Esophagus muscularis mucosa (tissue), 4 donors: Measurements from ENCODE around the gene GRIP1. TPM values are rescaled to one million over a fixed set of nuclear protein-coding genes. Genes with fewer than 3 reads are reported as not detected.

ENCODE experiments used
- DNase-seq: peaks from one replicate; pipeline ENCODE4 v3.0.0-alpha.2; 2017; ENCODE audit errors: extremely low spot score
- H3K27ac ChIP-seq, 4 donors: fragments of 200-600 bp; sonication (generic); replicated peaks in 1 of 4; 1 replicate in 3 of 4; 2 replicates in 1 of 4; pipeline ENCODE4 v1.5.1; 2016 to 2019; ENCODE audit warnings: mild to moderate bottlenecking in 1 of 4
- H3K27me3 ChIP-seq, 4 donors: fragments of 200-600 bp; sonication (generic); one replicate each; pipeline versions ENCODE4 v1.5.1 to v1.6.0; 2016 to 2019
- H3K36me3 ChIP-seq, 4 donors: fragments of 200-600 bp; sonication (generic); one replicate each; pipeline ENCODE4 v1.5.1; 2016 to 2019
- H3K4me1 ChIP-seq, 4 donors: fragments of 200-600 bp; sonication (generic); one replicate each; pipeline ENCODE4 v1.5.1; 2016 to 2019
- H3K4me3 ChIP-seq, 4 donors: fragments of 200-600 bp; sonication (generic); 1 replicate in 2 of 4; 2 replicates in 2 of 4; pipeline ENCODE4 v1.5.1; 2016 to 2019; ENCODE audit warnings: mild to moderate bottlenecking in 4 of 4, moderate library complexity in 1 of 4
- H3K9me3 ChIP-seq, 4 donors: fragments of 200-600 bp; sonication (generic); 1 replicate in 3 of 4; 2 replicates in 1 of 4; pipeline ENCODE4 v1.5.1; 2016 to 2019
- CTCF ChIP-seq, 3 experiments: fragments of 200-600 bp in 2 of 3; fragments of 450-650 bp in 1 of 3; sonication (generic) in 2 of 3; IDR thresholded peaks; one replicate each; pipeline ENCODE4 v1.5.1; 2017 to 2019; ENCODE audit warnings: antibody characterized with exemption in 3 of 3, mild to moderate bottlenecking in 2 of 3, moderate library complexity in 1 of 3
- EP300 ChIP-seq: sonication (generic); formaldehyde crosslinking; IDR thresholded peaks from one replicate; pipeline ENCODE4 v1.6.1; 2017; ENCODE audit warnings: antibody characterized with exemption
- POLR2A ChIP-seq: fragments of 450-650 bp; IDR thresholded peaks from one replicate; pipeline ENCODE4 v1.6.1; 2017; ENCODE audit warnings: antibody characterized with exemption, moderate library complexity, mild to moderate bottlenecking, low read depth
- POLR2AphosphoS5 ChIP-seq, 2 donors: sonication (generic); formaldehyde crosslinking; IDR thresholded peaks; one replicate each; pipeline ENCODE4 v1.6.1; 2017; ENCODE audit warnings: antibody characterized with exemption in 2 of 2
- WGBS: methylation state at CpG from one replicate; pipeline ENCODE4 v1.1.5; 2018; 5-methylcytosine and 5-hydroxymethylcytosine counted together
- intact Hi-C: fragments of 100-400 bp; cut with DNase I; formaldehyde crosslinking; loops from one replicate; pipeline ENCODE4 v1.15.1; 2023
- total RNA-seq, 4 donors: library from RNA; depleted of rRNA; stranded (reverse); fragments of >200 nt; gene quantifications; one replicate each; pipeline versions ENCODE4 v1.1.0 to v1.2.1, GENCODE V29; 2016

GRIP1 gene
- total RNA-seq, 4 donors from 2014 or later: 12.5 to 15.2 (median 13.6) TPM

- Histone ChIP-seq H3K27me3 (no peaks in the 10 kb centered on the region), H3K27ac (no peak overlapping the region), H3K4me3 (no peak overlapping the region), H3K9me3 (no peaks in the 10 kb centered on the region), H3K36me3 (no peaks in the 10 kb centered on the region), H3K4me1 (peaks cover 0 to 11% (median 6%) of the 10 kb centered on the region in 4 donors)
- no peak for DNase-seq
- TF ChIP-seq POLR2AphosphoS5 (IDR thresholded peaks at IDR 0.05): no peak
- TF ChIP-seq POLR2A: no peak
- WGBS: 64% methylated on average over 3 of the region's 3 CpGs
- intact Hi-C loops: no loop called here
Observed at GRCh38 chr12:66637699-66638301, 41.1 kb downstream of the GRIP1 start.

- Histone ChIP-seq H3K9me3 (no peaks in the 10 kb centered on the region), H3K4me1 (peaks cover 0 to 11% (median 6%) of the 10 kb centered on the region in 4 donors), H3K27ac (no peak overlapping the region), H3K4me3 (no peak overlapping the region), H3K27me3 (no peaks in the 10 kb centered on the region), H3K36me3 (no peaks in the 10 kb centered on the region)
- WGBS: 80% methylated on average over 3 of the region's 3 CpGs
- TF ChIP-seq CTCF (IDR thresholded peaks at IDR 0.05): no peak
- TF ChIP-seq EP300: no peak
- TF ChIP-seq POLR2AphosphoS5 (IDR thresholded peaks at IDR 0.05): no peak
- no peak for TF ChIP-seq POLR2A
- no peak for DNase-seq
- intact Hi-C loops: no loop called here
Observed at GRCh38 chr12:66636771-66637170, 42.1 kb downstream of the GRIP1 start.

GRCh38 chr12:66633676-66634075 lies 45.2 kb downstream of the GRIP1 start:
- H3K4me3 ChIP-seq: no peak overlapping the region
- TF ChIP-seq EP300: no peak
- no peak for TF ChIP-seq CTCF (IDR thresholded peaks at IDR 0.05)
- no peak for TF ChIP-seq POLR2AphosphoS5 (IDR thresholded peaks at IDR 0.05)
- TF ChIP-seq POLR2A: no peak
- DNase-seq: no peak
- 72% methylated on average over 1 of the region's 1 CpG for WGBS
- H3K9me3 ChIP-seq: no peaks in the 10 kb centered on the region
- intact Hi-C loops: no loop called here
- H3K27me3 ChIP-seq: no peaks in the 10 kb centered on the region
- H3K4me1 ChIP-seq: peaks cover 0 to 11% (median 6%) of the 10 kb centered on the region in 4 donors
- no peak overlapping the region for H3K27ac ChIP-seq
- H3K36me3 ChIP-seq: no peaks in the 10 kb centered on the region

GRCh38 chr12:66629138-66629870 lies 49.6 kb downstream of the GRIP1 start:
- H3K9me3 ChIP-seq: no peaks in the 10 kb centered on the region
- peaks cover 0 to 6% (median 0%) of the 10 kb centered on the region in 4 donors for H3K4me1 ChIP-seq
- 63% methylated on average over 5 of the region's 5 CpGs for WGBS
- no peaks in the 10 kb centered on the region for H3K36me3 ChIP-seq
- intact Hi-C loops: no loop called here
- no peak overlapping the region for H3K4me3 ChIP-seq
- TF ChIP-seq POLR2A: no peak
- TF ChIP-seq CTCF (IDR thresholded peaks at IDR 0.05): no peak
- no peak for TF ChIP-seq POLR2AphosphoS5 (IDR thresholded peaks at IDR 0.05)
- no peak for TF ChIP-seq EP300
- no peak overlapping the region for H3K27ac ChIP-seq
- no peak for DNase-seq
- H3K27me3 ChIP-seq: no peaks in the 10 kb centered on the region

GRCh38 chr12:66627988-66628317 lies 50.9 kb downstream of the GRIP1 start:
- WGBS: 83% methylated on average over 2 of the region's 2 CpGs
- H3K9me3 ChIP-seq: no peaks in the 10 kb centered on the region
- TF ChIP-seq POLR2A: no peak
- no peaks in the 10 kb centered on the region for H3K27me3 ChIP-seq
- H3K36me3 ChIP-seq: no peaks in the 10 kb centered on the region
- no peaks in the 10 kb centered on the region for H3K4me1 ChIP-seq
- DNase-seq: no peak
- H3K27ac ChIP-seq: no peak overlapping the region
- H3K4me3 ChIP-seq: no peak overlapping the region
- intact Hi-C loops: no loop called here
